Right lobe of liver (tissue), 6 donors: ENCODE data around the gene M1AP. TPM values are rescaled to one million over a fixed set of nuclear protein-coding genes. Genes with fewer than 3 reads are reported as not detected.

Experiments
- ATAC-seq, 4 donors: fragments of 200-7000 bp; cut with Tn5 transposase; one replicate each; pipeline ENCODE4 v1.9.1; 2020; ENCODE audit warnings: mild to moderate bottlenecking in 4 of 4, moderate library complexity in 4 of 4
- DNase-seq, 3 donors: peaks; one replicate each; pipeline ENCODE4 v3.0.0-alpha.2; 2020
- H3K27ac ChIP-seq, 3 donors: fragments of 200-600 bp; one replicate each; pipeline ENCODE4 v1.8.0; 2022
- H3K27me3 ChIP-seq, 2 donors: fragments of 200-600 bp; one replicate each; pipeline ENCODE4 v1.8.0; 2022
- H3K36me3 ChIP-seq, 4 donors: fragments of 200-600 bp; sonication (generic) in 1 of 4; one replicate each; pipeline versions ENCODE4 v1.5.1 to v1.8.0; 2017 to 2022; ENCODE audit warnings: control low read depth in 1 of 4
- H3K4me1 ChIP-seq, 4 donors: fragments of 200-600 bp; sonication (generic) in 1 of 4; one replicate each; pipeline versions ENCODE4 v1.5.1 to v1.8.0; 2017 to 2022; ENCODE audit warnings: control low read depth in 1 of 4
- H3K4me3 ChIP-seq, 3 donors: fragments of 200-600 bp; one replicate each; pipeline ENCODE4 v1.8.0; 2022
- H3K9me3 ChIP-seq, 4 donors: fragments of 200-600 bp; sonication (generic) in 1 of 4; one replicate each; pipeline versions ENCODE4 v1.5.1 to v1.8.0; 2017 to 2022; ENCODE audit warnings: control low read depth in 1 of 4
- CTCF ChIP-seq, 4 donors: fragments of 200-600 bp in 3 of 4; fragments of 450-650 bp in 1 of 4; IDR thresholded peaks; one replicate each; pipeline versions ENCODE4 v1.5.1 to v1.8.0; 2016 to 2022; ENCODE audit warnings: antibody characterized with exemption in 4 of 4, mild to moderate bottlenecking in 2 of 4
- POLR2A ChIP-seq: fragments of 450-650 bp; IDR thresholded peaks from one replicate; pipeline ENCODE4 v1.6.1; 2017; ENCODE audit warnings: antibody characterized with exemption, mild to moderate bottlenecking
- WGBS: methylation state at CpG from one replicate; pipeline ENCODE4 v1.1.6; 2018; ENCODE audit warnings: low coverage, low lambda C conversion rate; ENCODE audit not compliant: insufficient coverage; ENCODE audit errors: missing lambda C conversion rate; 5-methylcytosine and 5-hydroxymethylcytosine counted together
- intact Hi-C, 2 donors: fragments of 100-400 bp; cut with DNase I; formaldehyde crosslinking; loops; one replicate each; pipeline versions ENCODE4 v1.11.2 to v1.14.1; 2022
- total RNA-seq, 6 experiments: library from RNA; depleted of rRNA in 2 of 6; stranded (reverse); fragments of >200 nt in 2 of 6; fragmentation: NEBNext Ultra II Directional in 3 of 6; extraction: Animal tissue kit (Norgen Biotek cat#: 25700) in 3 of 6; gene quantifications; one replicate each; pipeline versions ENCODE4 v1.1.0 to v1.2.4, GENCODE V29; 2016 to 2023
- donor health status: DM: no; HTN: yes; CAD: no.
- donor health status: DM: no; HTN: no; CAD: no.
- donor health status: DM: no; HTN: no; CAD: no.
- donor health status: DM: no; HTN: yes; CAD: no.
- donor health status: DM: no; HTN: yes; CAD: no.

Gene M1AP
- total RNA-seq, 6 experiments from 2014 or later: not detected

GRCh38 chr2:74596584-74596983 lies 51.5 kb downstream of the M1AP start:
- intact Hi-C loops: no loop called here
- 47% methylated on average over 1 of the region's 1 CpG for WGBS
- no peak overlapping the region for H3K27ac ChIP-seq
- DNase-seq (no peak), ATAC-seq (no peak)
- no peak for TF ChIP-seq POLR2A
- no peak for TF ChIP-seq CTCF (IDR thresholded peaks at IDR 0.05)
- no peak overlapping the region for H3K4me3 ChIP-seq
- no peaks in the 10 kb centered on the region for H3K36me3 ChIP-seq
- H3K4me1 ChIP-seq: no peaks in the 10 kb centered on the region
- no peaks in the 10 kb centered on the region for H3K9me3 ChIP-seq
- H3K27me3 ChIP-seq: no peaks in the 10 kb centered on the region

GRCh38 chr2:74593826-74594772 lies 54.0 kb downstream of the M1AP start:
- TF ChIP-seq CTCF (IDR thresholded peaks at IDR 0.05) (no peak), POLR2A (no peak)
- ATAC-seq: no peak
- no peak overlapping the region for H3K4me3 ChIP-seq

GRCh38 chr2:74588664-74589063 lies 59.5 kb downstream of the M1AP start:
- no peak for ATAC-seq
- H3K36me3 ChIP-seq: no peaks in the 10 kb centered on the region
- intact Hi-C loops: no loop called here
- H3K27ac ChIP-seq: no peak overlapping the region
- H3K9me3 ChIP-seq: no peaks in the 10 kb centered on the region
- peaks cover 0 to 4% (median 0%) of the 10 kb centered on the region in 4 donors for H3K4me1 ChIP-seq
- 47% methylated on average over 2 of the region's 2 CpGs for WGBS
- TF ChIP-seq CTCF (IDR thresholded peaks at IDR 0.05) (no peak), POLR2A (no peak)
- H3K27me3 ChIP-seq: no peaks in the 10 kb centered on the region
- DNase-seq: no peak
- no peak overlapping the region for H3K4me3 ChIP-seq

More at GRCh38 chr2:74593826-74594772, 54.0 kb downstream of the M1AP start:
- H3K4me1 ChIP-seq: no peaks in the 10 kb centered on the region
- DNase-seq: no peak
- no peaks in the 10 kb centered on the region for H3K27me3 ChIP-seq
- 51% methylated on average over 4 of the region's 4 CpGs for WGBS
- no peaks in the 10 kb centered on the region for H3K9me3 ChIP-seq
- no peaks in the 10 kb centered on the region for H3K36me3 ChIP-seq
- H3K27ac ChIP-seq: no peak overlapping the region
- intact Hi-C loops: no loop called here

GRCh38 chr2:74587664-74588277 lies 60.4 kb downstream of the M1AP start:
- H3K9me3 ChIP-seq: no peaks in the 10 kb centered on the region
- intact Hi-C loops: no loop called here
- 13% methylated on average over 6 of the region's 6 CpGs for WGBS
- H3K27me3 ChIP-seq: no peaks in the 10 kb centered on the region
- no peaks in the 10 kb centered on the region for H3K36me3 ChIP-seq
- DNase-seq (peak; percentile 35 to 66 (median 58)), ATAC-seq (peak; percentile 97 to 98 (median 98))
- peaks cover 0 to 4% (median 0%) of the 10 kb centered on the region in 4 donors for H3K4me1 ChIP-seq
- H3K27ac ChIP-seq: no peak overlapping the region
- peak; percentile 64 to 76 (median 70) for TF ChIP-seq CTCF (IDR thresholded peaks at IDR 0.05)
- TF ChIP-seq POLR2A: no peak
- no peak overlapping the region for H3K4me3 ChIP-seq
